HCT116 (cell line): ENCODE measurements around the gene GAL. TPM values are rescaled to one million over a fixed set of nuclear protein-coding genes. Genes with fewer than 3 reads are reported as not detected.

Experiments used
- ATAC-seq: fragments of 200-7000 bp; cut with Tn5 transposase; 2 replicates; pipeline ENCODE4 v1.9.1; 2020; ENCODE audit warnings: mild to moderate bottlenecking, moderate library complexity
- BruUV-seq: library from RNA; stranded (reverse); fragments of 400-500 nt; replicated peaks from 2 replicates; lab custom pipeline; 2021; lab: Mats Ljungman, UMichigan
- CTCF ChIA-PET: fragments of 300-600 bp; sonication (Branson Sonifier 250); formaldehyde crosslinking; loops from one replicate; lab custom pipeline; 2021; ENCODE audit warnings: antibody characterized with exemption; lab: Charles Lee
- POLR2A ChIA-PET: fragments of 300-600, 350-600 bp; sonication (Branson Sonifier 250); formaldehyde crosslinking; loops from one replicate; lab custom pipeline; 2021; ENCODE audit warnings: antibody characterized with exemption; lab: Charles Lee
- RAD21 ChIA-PET, 2 experiments: fragments of 300-600 bp; sonication (Branson Sonifier 250); formaldehyde crosslinking; loops; one replicate each; lab custom pipeline; 2023; ENCODE audit warnings: low total read pairs in 2 of 2; ENCODE audit not compliant: uncharacterized antibody in 2 of 2, unreplicated experiment in 2 of 2, low non-redundant PET in 1 of 2; lab: Charles Lee
- DNase-seq: peaks from one replicate; pipeline ENCODE4 v3.0.0-alpha.2; 2010; ENCODE audit warnings: low read depth, low spot score
- H2AFZ ChIP-seq: fragments of 200-600 bp; shearing (Covaris generic), sonication (generic); 2 replicates; pipeline ENCODE4 v1.6.1; 2017; ENCODE audit warnings: low read depth, mixed run types, mixed read lengths, antibody characterized with exemption, low read length; ENCODE audit not compliant: poor library complexity, severe bottlenecking
- H3K27ac ChIP-seq: 2 replicates; pipeline ENCODE4 v1.5.1; 2012; ENCODE audit warnings: low read depth, low read length
- H3K27me3 ChIP-seq: fragments of 200-600 bp; sonication (generic); 2 replicates; pipeline ENCODE4 v1.6.1; 2016; ENCODE audit warnings: mixed run types, low read length, mixed read lengths; ENCODE audit not compliant: insufficient read depth
- H3K36me3 ChIP-seq, 2 experiments: fragments of 200-500 bp in 1 of 2; fragments of 200-600 bp in 1 of 2; sonication (Bioruptor generic) in 1 of 2; sonication (generic) in 1 of 2; 2 replicates each; pipeline versions ENCODE4 v1.5.1 to v1.6.1; 2014 to 2016; ENCODE audit warnings: low read length in 2 of 2, inconsistent platforms in 1 of 2, mixed read lengths in 1 of 2, mixed run types in 1 of 2; ENCODE audit not compliant: insufficient read depth in 2 of 2, control insufficient read depth in 1 of 2
- H3K4me1 ChIP-seq, 2 experiments: fragments of 200-600 bp in 1 of 2; sonication (generic) in 1 of 2; 2 replicates each; pipeline versions ENCODE4 v1.5.1 to v1.6.1; 2012 to 2017; ENCODE audit warnings: low read length in 2 of 2, inconsistent platforms in 1 of 2, mild to moderate bottlenecking in 1 of 2, mixed read lengths in 1 of 2, mixed run types in 1 of 2, moderate library complexity in 1 of 2; ENCODE audit not compliant: insufficient read depth in 2 of 2, control insufficient read depth in 1 of 2
- H3K4me2 ChIP-seq: fragments of 200-600 bp; sonication (generic); 2 replicates; pipeline ENCODE4 v1.6.1; 2017; ENCODE audit warnings: mixed run types, low read length, mixed read lengths
- H3K4me3 ChIP-seq, 2 experiments: fragments of 200-600 bp in 1 of 2; sonication (generic) in 1 of 2; replicated peaks in 1 of 2; 2 replicates each; pipeline ENCODE4 v1.5.1; 2011 to 2016; ENCODE audit warnings: low read length in 2 of 2, control low read depth in 1 of 2, low read depth in 1 of 2, mild to moderate bottlenecking in 1 of 2, mixed read lengths in 1 of 2, mixed run types in 1 of 2
- H3K79me2 ChIP-seq: fragments of 200-600 bp; sonication (generic); 2 replicates; pipeline ENCODE4 v1.6.1; 2017; ENCODE audit warnings: mild to moderate bottlenecking, mixed run types, low read length, moderate library complexity, mixed read lengths; ENCODE audit not compliant: insufficient read depth
- H3K9ac ChIP-seq: fragments of 200-600 bp; sonication (generic); 2 replicates; pipeline ENCODE4 v1.6.1; 2016; ENCODE audit warnings: low read length, mixed read lengths
- H3K9me2 ChIP-seq: fragments of 200-600 bp; sonication (generic), shearing (Covaris generic); 2 replicates; pipeline ENCODE4 v1.6.1; 2017; ENCODE audit warnings: mixed run types, mild to moderate bottlenecking, moderate library complexity; ENCODE audit not compliant: insufficient read depth
- H3K9me3 ChIP-seq, 2 experiments: fragments of 200-500 bp in 1 of 2; fragments of 200-600 bp in 1 of 2; sonication (Bioruptor generic) in 1 of 2; sonication (generic) in 1 of 2; 2 replicates each; pipeline ENCODE4 v1.6.1; 2014 to 2017; ENCODE audit warnings: low read length in 2 of 2, mixed read lengths in 2 of 2, inconsistent platforms in 1 of 2, low read depth in 1 of 2, mild to moderate bottlenecking in 1 of 2, mixed run types in 1 of 2, moderate library complexity in 1 of 2; ENCODE audit not compliant: control insufficient read depth in 1 of 2, insufficient read depth in 1 of 2
- H4K20me1 ChIP-seq: fragments of 200-600 bp; sonication (generic), shearing (Covaris generic); 2 replicates; pipeline ENCODE4 v1.6.1; 2017; ENCODE audit warnings: mixed run types, mild to moderate bottlenecking, moderate library complexity; ENCODE audit not compliant: insufficient read depth
- EGR1 ChIP-seq: IDR thresholded peaks from 2 replicates; pipeline ENCODE4 v1.6.1; 2012; ENCODE audit warnings: low read depth
- POLR2A ChIP-seq: IDR thresholded peaks from 2 replicates; pipeline ENCODE4 v1.7.0; 2011; ENCODE audit warnings: borderline replicate concordance; ENCODE audit not compliant: insufficient read depth, insufficient read length; ENCODE audit errors: extremely low read depth
- SP1 ChIP-seq: IDR thresholded peaks from 2 replicates; pipeline ENCODE4 v1.6.1; 2012; ENCODE audit warnings: low read depth
- SRF ChIP-seq: IDR thresholded peaks from 2 replicates; pipeline ENCODE4 v1.6.1; 2012; ENCODE audit warnings: low read depth
- TCF7L2 ChIP-seq: IDR thresholded peaks from 2 replicates; pipeline ENCODE4 v1.7.0; 2011; ENCODE audit warnings: borderline replicate concordance, inconsistent platforms; ENCODE audit not compliant: insufficient read depth, insufficient read length; ENCODE audit errors: extremely low read depth
- ZFX ChIP-seq: fragments of 450-650 bp; IDR thresholded peaks from 2 replicates; pipeline ENCODE4 v1.6.1; 2017
- ZNF274 ChIP-seq: fragments of 200-500 bp; sonication (Bioruptor generic); IDR thresholded peaks from 2 replicates; pipeline ENCODE4 v1.6.1; 2014; ENCODE audit warnings: mild to moderate bottlenecking, low read depth, low read length, inconsistent platforms
- intact Hi-C: fragments of 100-400 bp; cut with micrococcal nuclease; formaldehyde crosslinking; loops from 2 replicates; pipeline ENCODE4 v1.10.0; 2022
- total RNA-seq: library from RNA; stranded (reverse); gene quantifications from one replicate; pipeline ENCODE4 v1.2.1, GENCODE V29; 2021; ENCODE audit not compliant: unreplicated experiment

The GAL gene
- total RNA-seq, 1 experiment from 2014 or later, result 83.1 TPM

GRCh38 chr11:68714060-68714856 is 29.9 kb downstream of the GAL start:
- ChIA-PET RAD21 (no interaction called here), CTCF (no interaction called here), POLR2A (no interaction called here)
- no peak for DNase-seq
- Histone ChIP-seq H4K20me1 (no peaks in the 10 kb centered on the region), H2AFZ (no peak overlapping the region), H3K4me1 (no peaks in the 10 kb centered on the region), H3K27me3 (no peaks in the 10 kb centered on the region), H3K9me2 (no peaks in the 10 kb centered on the region), H3K4me3 (no peak overlapping the region), H3K36me3 (no peaks in the 10 kb centered on the region), H3K27ac (no peak overlapping the region), H3K79me2 (no peaks in the 10 kb centered on the region), H3K9me3 (no peaks in the 10 kb centered on the region), H3K4me2 (no peak overlapping the region), H3K9ac (no peak overlapping the region)
- intact Hi-C loops, result no loop called here
- no peak for ATAC-seq
- BruUV-seq, result no TSS peak
- TF ChIP-seq EGR1 (no peak), SRF (no peak), TCF7L2 (no peak), ZFX (no peak), SP1 (no peak), ZNF274 (no peak)

GRCh38 chr11:68715456-68716122 is 31.2 kb downstream of the GAL start:
- Histone ChIP-seq H3K36me3 (no peaks in the 10 kb centered on the region), H2AFZ (no peak overlapping the region), H3K79me2 (no peaks in the 10 kb centered on the region)
- no peak for ATAC-seq
- CTCF ChIA-PET, result interaction anchor here (0.5 kb wide), 1 partner anchor 206 kb away, joined by 4 read pairs; no protein-coding TSS in a partner anchor
- TF ChIP-seq POLR2A, result no peak
- TF ChIP-seq, all 23 proteins: peak for 0
- Histone ChIP-seq H4K20me1 (no peaks in the 10 kb centered on the region), H3K9ac (no peak overlapping the region), H3K4me1 (no peaks in the 10 kb centered on the region), H3K27ac (no peak overlapping the region), H3K9me2 (no peaks in the 10 kb centered on the region), H3K9me3 (no peaks in the 10 kb centered on the region), H3K4me2 (no peak overlapping the region), H3K27me3 (no peaks in the 10 kb centered on the region), H3K4me3 (no peak overlapping the region)
- ChIA-PET POLR2A (no interaction called here), RAD21 (no interaction called here)
- DNase-seq, result no peak
- BruUV-seq, result no TSS peak
- intact Hi-C loops, result no loop called here
